ENCODE results near the gene SOX6.

DNA sequence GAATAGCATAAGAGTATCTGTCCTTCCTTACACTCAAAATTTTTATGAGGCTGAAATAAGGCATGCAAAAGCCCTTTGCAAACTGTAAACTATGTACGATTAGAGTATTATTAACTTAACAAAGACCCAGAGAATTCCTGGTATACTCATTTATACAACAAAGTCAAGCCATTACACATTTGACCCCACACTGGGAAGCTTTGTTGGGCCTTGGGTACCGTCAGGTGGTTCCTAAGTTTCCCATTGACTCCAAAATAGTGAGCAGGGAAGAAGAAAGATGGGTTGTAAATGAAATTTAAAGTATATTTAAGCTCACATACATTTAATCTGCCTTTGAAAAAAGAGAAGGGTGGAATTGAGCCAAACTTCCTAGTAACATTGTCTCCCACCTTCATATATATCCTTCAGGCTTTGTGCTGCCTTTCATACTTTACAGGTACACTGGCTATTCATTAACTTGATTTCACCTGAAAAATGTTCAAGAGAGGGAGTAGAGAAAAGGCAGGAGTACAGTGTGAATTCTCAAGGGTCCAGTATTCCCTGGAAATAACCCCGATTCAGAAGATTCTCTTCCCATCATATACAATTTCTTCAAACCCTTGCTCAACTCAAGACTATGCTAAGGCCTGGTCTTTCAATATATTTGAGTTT, 68.6 kb downstream of the SOX6 start:
- TF ChIP-seq POLR2A (IDR thresholded peaks at IDR 0.05; ENCODE audit: low read depth) (no peak), CTCF (IDR thresholded peaks at IDR 0.05) (no peak)

All from esophagus muscularis mucosa (tissue), 3 donors.